ENCODE data around the gene PYROXD2.

Gene PYROXD2

GRCh38 chr10:98396096-98397063 lies 18.6 kb downstream of the PYROXD2 start:
- in situ Hi-C loops (cut with MboI; ENCODE audit: low pct_unique_long_range_greater_than_20kb, low sequenced_read_pairs, unreplicated experiment) = no loop called here
- no peak for DNase-seq (ENCODE audit: low spot score)

DNA sequence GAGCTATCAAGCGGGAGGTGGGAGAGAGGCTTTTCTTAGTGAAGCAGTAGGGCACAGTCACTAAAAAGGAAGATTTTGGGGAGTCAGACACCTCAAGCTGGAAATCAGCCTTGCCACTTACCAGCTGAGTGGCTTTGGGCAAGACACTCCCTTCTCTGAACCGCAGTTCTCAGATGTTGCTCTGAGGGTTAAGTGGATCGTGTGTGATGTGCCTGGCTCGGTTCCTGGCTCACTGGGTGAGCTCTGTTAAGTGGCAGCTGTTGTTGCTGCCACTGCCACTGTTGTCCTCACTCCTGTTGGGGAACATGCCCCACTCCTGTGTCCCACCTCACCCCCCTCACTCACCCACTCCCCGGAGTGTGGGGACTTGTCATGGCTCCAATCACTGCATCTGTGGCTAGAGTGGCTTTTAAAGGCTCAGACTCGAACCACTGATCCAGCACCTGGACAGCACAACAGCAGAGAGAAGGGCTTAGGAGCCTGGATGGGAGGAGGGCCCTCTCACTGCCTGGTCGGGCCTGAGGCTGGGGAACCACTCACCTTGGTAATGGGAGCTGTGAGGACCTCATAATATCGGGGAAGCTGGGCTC lies 20.0 kb downstream of the PYROXD2 start:
- TF ChIP-seq, protein P1, sequence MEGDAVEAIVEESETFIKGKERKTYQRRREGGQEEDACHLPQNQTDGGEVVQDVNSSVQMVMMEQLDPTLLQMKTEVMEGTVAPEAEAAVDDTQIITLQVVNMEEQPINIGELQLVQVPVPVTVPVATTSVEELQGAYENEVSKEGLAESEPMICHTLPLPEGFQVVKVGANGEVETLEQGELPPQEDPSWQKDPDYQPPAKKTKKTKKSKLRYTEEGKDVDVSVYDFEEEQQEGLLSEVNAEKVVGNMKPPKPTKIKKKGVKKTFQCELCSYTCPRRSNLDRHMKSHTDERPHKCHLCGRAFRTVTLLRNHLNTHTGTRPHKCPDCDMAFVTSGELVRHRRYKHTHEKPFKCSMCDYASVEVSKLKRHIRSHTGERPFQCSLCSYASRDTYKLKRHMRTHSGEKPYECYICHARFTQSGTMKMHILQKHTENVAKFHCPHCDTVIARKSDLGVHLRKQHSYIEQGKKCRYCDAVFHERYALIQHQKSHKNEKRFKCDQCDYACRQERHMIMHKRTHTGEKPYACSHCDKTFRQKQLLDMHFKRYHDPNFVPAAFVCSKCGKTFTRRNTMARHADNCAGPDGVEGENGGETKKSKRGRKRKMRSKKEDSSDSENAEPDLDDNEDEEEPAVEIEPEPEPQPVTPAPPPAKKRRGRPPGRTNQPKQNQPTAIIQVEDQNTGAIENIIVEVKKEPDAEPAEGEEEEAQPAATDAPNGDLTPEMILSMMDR (IDR thresholded peaks at IDR 0.05; ENCODE audit: extremely low read depth, insufficient read depth, missing control alignments) = no peak
- in situ Hi-C loops (cut with MboI; ENCODE audit: low pct_unique_long_range_greater_than_20kb, low sequenced_read_pairs, unreplicated experiment) = no loop called here
- no peak for DNase-seq (ENCODE audit: low spot score)

More at GRCh38 chr10:98396096-98397063, 18.6 kb downstream of the PYROXD2 start:
- TF ChIP-seq, protein P1 (IDR thresholded peaks at IDR 0.05; ENCODE audit: extremely low read depth, insufficient read depth, missing control alignments) = no peak

- TF ChIP-seq, protein P1 (IDR thresholded peaks at IDR 0.05; ENCODE audit: extremely low read depth, insufficient read depth, missing control alignments) = no peak
- in situ Hi-C loops (cut with MboI; ENCODE audit: low pct_unique_long_range_greater_than_20kb, low sequenced_read_pairs, unreplicated experiment) = no loop called here
- DNase-seq (ENCODE audit: low spot score) = peak; percentile 40
Observed at GRCh38 chr10:98391578-98391991, 23.4 kb downstream of the PYROXD2 start.

GRCh38 chr10:98391065-98391464 lies 23.9 kb downstream of the PYROXD2 start:
- TF ChIP-seq, protein P1 (IDR thresholded peaks at IDR 0.05; ENCODE audit: extremely low read depth, insufficient read depth, missing control alignments) = no peak
- in situ Hi-C loops (cut with MboI; ENCODE audit: low pct_unique_long_range_greater_than_20kb, low sequenced_read_pairs, unreplicated experiment) = no loop called here
- no peak for DNase-seq (ENCODE audit: low spot score)

DNA sequence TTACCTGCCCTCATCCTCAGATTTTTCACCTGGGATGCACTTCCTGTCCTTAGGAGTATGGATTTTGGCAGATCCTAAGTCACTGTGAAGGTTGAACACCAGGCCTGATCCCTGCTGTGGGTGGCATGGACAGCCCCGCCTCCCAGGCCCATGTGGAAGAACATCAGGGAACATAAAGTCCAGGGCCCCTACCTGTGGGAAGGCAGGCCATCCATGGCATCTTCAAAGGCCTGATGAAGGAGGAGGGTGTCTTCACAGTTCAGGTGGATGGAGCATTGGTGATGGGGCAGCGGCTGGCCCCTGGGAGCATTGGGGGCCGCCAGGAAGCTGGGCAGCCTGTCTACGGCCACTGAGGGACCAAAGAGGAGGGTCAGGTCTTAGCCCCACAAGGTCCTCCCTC lies 24.6 kb downstream of the PYROXD2 start:
- in situ Hi-C loops (cut with MboI; ENCODE audit: low pct_unique_long_range_greater_than_20kb, low sequenced_read_pairs, unreplicated experiment) = no loop called here
- DNase-seq (ENCODE audit: low spot score) = no peak
- TF ChIP-seq, protein P1 (IDR thresholded peaks at IDR 0.05; ENCODE audit: extremely low read depth, insufficient read depth, missing control alignments) = no peak

GRCh38 chr10:98389398-98389797 lies 25.6 kb downstream of the PYROXD2 start:
- TF ChIP-seq, protein P1 (IDR thresholded peaks at IDR 0.05; ENCODE audit: extremely low read depth, insufficient read depth, missing control alignments) = no peak
- in situ Hi-C loops (cut with MboI; ENCODE audit: low pct_unique_long_range_greater_than_20kb, low sequenced_read_pairs, unreplicated experiment) = no loop called here
- DNase-seq (ENCODE audit: low spot score) = no peak
